Measurements from ENCODE around the gene ELF1.

DNA sequence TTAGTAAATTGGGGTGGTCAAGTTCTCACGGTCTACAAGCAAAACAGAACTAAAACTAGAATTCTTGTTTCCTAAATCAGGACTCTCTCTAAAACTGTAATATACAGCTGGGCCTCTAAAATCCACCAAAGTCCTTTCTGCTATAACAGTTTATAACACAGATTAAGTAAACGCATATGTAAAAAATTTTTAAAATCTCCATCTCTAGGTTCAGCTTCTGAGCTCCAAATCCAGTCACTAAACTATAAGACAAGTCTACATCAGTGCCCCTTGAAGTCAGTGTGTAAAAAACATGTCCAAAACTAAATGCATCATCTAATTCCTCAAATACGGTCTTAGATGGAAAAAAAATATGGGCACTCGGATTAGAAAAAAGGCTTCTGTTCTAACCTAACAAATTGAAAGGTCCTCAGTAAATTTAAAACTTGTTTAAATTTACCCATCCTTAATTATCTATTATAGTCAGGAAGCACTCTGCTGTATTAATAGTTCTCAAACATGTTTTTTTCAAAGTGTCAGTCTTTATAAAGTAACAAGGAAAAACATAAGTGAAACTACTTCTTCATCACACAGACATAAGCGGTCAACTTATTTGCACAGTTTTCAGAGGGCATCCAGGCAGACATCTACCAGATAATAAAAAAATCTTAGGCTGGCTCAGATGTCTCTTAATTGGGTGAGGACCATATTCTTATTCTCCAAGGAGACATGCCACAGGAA, 33.6 kb downstream of the ELF1 start:
- TF ChIP-seq FOXP2 (optimal IDR thresholded peaks at IDR 0.05; ENCODE audit: borderline replicate concordance, extremely low read depth, extremely low read length, insufficient read depth) (no peak), SIN3A (IDR thresholded peaks at IDR 0.05; ENCODE audit: borderline replicate concordance, insufficient read depth, low read length) (no peak), POLR2AphosphoS5 (IDR thresholded peaks at IDR 0.05; ENCODE audit: low read depth, low read length) (no peak)
